Suprapubic skin (tissue), 3 donors: ENCODE measurements around the gene CAMK1.

Experiments
- EP300 ChIP-seq: sonication (generic); formaldehyde crosslinking; IDR thresholded peaks from one replicate; pipeline ENCODE4 v1.6.1; 2017; ENCODE audit warnings: antibody characterized with exemption
- POLR2A ChIP-seq, 2 donors: fragments of 450-650 bp; IDR thresholded peaks; one replicate each; pipeline ENCODE4 v1.6.1; 2017; ENCODE audit warnings: antibody characterized with exemption in 2 of 2, mild to moderate bottlenecking in 2 of 2, moderate library complexity in 2 of 2
- TF ChIP-seq, protein P1 (sequence below), 2 donors: fragments of 200-600 bp in 1 of 2; fragments of 450-650 bp in 1 of 2; sonication (generic) in 1 of 2; IDR thresholded peaks; one replicate each; pipeline ENCODE4 v1.5.1; 2016 to 2019; ENCODE audit warnings: antibody characterized with exemption in 2 of 2, mild to moderate bottlenecking in 1 of 2, moderate library complexity in 1 of 2

DNA sequence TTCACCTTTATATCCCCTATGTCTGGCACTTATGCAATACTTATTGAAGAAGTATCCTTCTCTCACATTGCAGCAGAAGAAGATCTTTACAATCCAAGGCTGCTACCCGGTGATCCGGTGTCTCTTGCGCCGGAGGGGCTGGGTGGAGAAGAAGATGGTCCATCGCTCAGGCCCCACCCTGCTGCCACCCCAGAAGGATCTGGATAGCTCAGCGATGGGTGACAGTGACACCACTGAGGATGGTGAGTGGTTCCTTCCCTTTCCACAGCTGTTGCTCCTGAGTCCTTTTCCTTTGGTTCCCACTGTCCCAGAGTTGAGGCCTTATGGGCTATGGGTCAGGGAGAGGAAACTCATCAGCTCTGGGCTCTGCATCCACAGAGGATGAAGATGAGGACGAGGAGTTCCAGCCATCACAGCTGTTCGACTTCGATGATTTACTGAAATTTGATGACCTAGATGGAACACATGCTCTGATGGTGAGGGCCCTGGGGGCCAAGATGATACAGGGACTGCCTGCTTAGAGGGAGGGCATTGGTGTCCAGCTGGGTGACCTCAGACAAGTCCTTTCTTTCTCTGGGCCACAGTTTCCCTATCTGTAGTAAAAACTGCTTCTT, 43.2 kb upstream of the CAMK1 start:
- TF ChIP-seq, protein P1, sequence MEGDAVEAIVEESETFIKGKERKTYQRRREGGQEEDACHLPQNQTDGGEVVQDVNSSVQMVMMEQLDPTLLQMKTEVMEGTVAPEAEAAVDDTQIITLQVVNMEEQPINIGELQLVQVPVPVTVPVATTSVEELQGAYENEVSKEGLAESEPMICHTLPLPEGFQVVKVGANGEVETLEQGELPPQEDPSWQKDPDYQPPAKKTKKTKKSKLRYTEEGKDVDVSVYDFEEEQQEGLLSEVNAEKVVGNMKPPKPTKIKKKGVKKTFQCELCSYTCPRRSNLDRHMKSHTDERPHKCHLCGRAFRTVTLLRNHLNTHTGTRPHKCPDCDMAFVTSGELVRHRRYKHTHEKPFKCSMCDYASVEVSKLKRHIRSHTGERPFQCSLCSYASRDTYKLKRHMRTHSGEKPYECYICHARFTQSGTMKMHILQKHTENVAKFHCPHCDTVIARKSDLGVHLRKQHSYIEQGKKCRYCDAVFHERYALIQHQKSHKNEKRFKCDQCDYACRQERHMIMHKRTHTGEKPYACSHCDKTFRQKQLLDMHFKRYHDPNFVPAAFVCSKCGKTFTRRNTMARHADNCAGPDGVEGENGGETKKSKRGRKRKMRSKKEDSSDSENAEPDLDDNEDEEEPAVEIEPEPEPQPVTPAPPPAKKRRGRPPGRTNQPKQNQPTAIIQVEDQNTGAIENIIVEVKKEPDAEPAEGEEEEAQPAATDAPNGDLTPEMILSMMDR (IDR thresholded peaks at IDR 0.05) = no peak
- no peak for TF ChIP-seq POLR2A (IDR thresholded peaks at IDR 0.05)
- no peak for TF ChIP-seq EP300
